ENCODE measurements around the gene EDC3.

Gene EDC3

DNA sequence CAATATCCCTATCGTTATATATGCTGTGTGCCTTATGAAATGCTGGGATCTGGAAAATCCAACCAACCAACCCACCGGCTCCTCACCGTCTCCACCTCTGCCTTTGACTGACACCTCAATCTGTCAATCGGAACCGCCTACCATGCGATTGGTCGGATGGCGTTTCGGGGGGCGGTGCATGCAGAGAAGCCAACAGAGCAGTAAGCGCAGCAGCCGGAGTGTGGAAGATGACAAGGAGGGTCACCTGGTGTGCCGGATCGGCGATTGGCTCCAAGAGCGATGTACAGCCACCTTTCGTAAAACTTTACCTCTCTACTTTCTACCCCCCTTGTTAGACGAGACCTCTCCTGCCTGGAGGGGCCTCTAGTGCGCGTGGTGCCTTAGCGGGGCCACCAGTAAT lies 73.9 kb downstream of the EDC3 start:
- DNase-seq, result no peak

DNA sequence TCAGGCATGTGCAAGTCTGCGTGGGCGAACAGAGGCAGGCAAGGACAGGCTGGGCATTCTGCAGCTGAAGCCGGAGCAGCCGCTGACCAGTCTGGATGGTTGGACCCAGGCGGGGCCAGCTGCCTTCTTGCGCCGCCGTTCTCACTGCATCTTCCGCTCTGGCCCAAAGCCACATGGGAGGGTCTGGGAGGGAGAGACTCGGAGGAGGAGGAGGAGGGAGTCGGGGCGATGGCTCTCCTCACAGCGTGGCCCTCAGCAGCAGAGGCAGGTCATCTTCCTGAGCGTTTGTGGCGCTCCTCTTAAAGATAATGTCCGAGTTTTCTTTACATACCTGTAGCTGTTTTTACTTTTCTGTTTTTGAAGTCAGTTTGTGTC lies 74.3 kb downstream of the EDC3 start:
- DNase-seq, result no peak

DNA sequence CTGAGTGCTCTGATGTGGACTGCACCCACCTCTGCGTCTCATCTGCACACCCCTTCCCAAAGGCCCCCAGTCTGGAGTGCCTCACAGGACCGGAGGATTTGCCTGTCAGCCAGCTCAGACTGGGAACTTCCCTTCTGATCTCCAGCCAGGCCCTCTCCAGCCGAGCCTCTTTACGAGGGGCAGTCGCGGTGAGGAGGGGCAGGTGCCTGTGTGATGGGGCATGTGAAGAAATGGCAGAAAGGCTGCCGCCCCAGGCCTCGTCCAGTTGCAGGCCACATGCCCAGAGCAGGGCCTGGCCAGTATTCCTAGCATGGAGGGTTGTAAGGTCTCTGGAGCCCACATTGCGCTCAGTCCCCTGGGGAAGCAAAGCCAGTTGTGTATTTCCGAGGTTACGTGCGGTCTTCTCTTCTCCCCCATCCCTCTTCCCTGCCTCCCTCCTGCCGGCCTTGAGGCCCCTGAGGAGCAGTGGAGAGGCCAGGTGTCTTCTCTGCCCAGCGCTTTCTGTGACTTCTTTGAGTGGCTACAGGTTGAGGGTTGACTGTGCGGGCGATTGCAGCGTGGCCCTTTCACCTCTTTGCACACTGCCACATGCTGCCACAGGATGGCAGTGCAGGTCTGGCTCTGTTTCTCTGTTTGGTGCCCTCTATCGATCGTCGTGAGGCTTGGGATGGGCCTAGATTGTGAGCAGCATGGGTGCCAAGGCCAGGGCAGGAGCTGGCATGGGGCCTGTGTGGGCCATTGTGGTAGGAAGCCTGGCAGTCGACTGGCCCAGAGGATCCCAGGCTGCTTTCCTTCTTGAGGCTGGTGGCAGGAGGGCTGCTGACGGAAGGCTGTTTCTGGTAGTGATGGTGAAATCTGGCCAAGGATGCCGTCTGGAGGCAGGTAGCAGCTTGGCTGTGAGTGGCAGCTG lies 74.9 kb downstream of the EDC3 start:
- DNase-seq, result peak; percentile 71 to 72

DNA sequence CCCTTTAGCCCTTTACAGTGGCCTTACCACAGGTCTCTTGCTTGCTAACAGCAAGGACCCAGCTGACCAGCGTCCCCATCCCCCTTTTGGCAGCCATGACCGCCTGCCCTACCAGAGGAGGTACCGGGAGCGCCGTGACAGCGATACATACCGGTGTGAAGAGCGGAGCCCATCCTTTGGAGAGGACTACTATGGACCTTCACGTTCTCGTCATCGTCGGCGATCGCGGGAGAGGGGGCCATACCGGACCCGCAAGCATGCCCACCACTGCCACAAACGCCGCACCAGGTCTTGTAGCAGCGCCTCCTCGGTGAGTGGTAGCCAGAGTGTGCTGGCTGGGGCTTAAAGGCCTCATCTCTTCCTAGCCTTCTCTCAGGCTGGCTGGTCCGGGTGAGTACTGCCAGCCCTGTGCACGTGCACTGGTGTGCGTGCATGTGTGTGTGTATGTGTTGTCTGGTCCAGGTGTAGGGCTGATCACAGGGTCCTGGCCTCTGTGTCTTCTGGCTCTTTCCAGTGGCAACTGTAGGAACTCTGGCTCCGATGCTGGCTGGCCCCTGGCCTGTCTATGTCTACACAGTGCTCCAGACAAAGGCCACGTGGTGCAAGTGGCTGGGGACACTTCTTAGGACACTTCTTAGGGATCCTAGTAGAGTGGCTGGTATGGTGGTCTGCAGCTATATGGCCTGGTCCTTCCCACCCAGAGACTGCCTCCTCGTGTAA lies 75.7 kb downstream of the EDC3 start:
- no peak for DNase-seq

DNA sequence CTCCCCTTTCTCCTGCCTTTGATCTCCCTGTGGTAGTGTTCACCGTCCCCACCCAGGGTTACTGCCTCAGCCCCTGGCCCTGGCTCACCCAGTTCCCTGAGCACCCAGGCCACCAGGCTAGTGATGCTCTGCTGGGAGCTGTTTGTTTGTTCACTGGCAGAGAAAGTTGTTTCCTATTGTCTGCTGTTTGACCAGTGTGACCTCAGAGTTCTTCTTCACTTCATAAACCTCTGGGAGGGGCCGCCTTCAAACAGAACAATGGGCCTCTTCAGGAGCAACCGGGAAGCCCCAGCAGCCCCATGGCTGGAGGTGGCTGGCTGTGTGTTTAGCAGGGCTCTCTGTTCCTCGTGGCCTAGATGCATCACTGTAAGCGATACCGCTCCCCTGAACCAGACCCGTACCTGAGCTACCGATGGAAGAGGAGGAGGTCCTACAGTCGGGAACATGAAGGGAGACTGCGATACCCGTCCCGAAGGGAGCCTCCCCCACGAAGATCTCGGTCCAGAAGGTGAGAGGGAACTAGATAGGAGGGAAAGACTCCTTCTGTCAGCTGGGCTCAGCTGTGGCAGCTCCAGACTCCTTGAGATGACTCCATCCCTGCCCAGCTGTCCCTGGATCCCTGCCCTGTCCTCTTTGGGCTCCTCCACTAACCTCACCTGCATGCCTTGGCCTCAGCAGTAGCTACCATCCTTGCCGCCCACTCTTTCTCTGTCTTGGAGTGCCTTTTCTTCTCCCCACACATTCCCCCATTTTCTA lies 76.8 kb downstream of the EDC3 start:
- no peak for DNase-seq

DNA sequence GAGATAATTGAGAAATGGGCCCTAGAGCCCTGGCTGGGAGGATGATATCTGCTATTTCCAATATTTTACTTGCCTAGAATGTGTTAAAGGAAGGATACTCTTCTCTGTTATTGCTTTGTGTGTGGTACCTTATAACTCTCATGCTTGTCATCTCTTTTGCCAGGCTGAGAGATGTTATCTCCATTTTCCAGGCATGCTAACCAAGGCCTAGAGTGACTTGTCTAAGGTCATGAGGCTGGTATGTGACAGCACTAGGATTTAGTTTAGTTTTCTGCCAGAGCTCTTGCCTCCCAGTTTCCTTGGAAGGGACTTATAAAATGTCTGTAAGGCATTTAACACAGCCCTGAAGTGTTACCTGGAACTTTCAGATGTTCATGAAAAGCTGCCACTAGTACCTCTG lies 78.8 kb downstream of the EDC3 start:
- no peak for DNase-seq

DNA sequence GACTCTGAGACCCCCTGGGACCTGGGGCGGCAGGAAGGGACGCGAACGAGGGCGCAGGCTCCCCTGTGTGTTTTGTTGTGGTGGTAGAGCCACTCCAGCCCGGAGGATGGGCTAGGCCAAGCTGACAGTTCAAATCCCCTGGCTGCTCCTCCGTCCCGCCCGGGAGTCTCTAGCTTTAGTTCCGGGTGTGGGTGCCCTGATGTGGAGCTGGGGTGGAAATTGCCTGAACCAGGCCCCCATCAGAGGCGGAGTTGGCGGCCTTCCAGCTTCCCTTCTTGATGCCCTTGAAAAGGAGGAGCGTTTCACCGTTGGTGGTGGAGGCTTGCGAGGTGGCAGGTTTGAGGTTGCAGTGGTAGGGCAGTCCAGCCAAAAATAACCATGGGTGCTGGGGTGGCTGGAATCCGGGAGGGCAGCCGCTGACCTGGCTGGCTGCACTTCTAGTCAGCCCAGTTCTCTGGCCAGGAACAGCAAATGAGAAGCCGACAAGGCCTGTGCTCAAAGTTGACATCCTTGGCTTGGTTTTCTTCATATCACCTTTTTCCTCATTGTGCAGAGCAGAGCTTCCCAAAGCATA lies 79.4 kb downstream of the EDC3 start:
- peak; percentile 61 to 65 for DNase-seq

DNA sequence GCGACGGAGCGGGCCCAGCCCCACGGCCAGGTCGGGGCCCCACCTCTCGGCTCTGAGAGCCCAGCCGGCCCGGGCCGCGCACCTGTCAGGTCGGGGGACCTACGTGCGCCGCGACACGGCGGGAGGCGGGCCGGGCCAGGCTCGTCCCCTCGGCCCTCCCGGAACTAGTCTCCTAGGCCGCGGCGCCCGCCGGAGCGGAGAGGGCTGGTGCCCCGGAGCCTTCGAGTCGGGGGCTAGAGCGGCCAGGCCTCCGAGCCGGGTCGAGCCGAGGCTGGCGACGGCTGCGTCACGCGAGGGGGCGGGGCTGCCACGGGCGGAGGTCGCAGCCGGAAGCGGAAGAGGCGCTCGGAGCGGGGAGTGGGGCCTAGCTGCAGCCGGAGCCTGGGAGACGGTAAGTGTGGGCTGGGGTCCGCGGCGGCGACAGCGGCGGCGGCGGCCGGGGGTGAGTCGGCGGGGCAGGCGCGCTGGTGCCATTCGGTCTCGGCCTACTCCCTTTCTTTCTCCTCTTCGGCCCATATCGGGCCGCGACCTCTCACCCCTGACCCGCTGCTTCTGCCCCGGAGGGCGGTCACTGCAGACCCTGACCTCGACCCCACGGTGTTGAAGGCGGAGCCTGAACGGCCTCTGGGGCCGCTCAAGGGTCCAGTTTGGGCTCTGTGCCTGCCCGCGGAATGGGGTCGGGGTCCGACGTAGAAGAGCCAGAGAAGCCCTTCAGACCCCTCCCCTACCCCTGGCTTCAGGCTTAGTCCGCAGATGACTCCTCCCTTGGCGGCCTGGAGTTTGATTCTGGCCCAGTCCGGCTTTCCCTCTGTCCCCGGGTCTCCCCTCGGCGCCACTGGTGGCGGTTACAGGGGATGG lies 80.1 kb downstream of the EDC3 start, which contains the start of gene CLK3:
Gene CLK3, plus strand, starts transcription at position 329 of the 858 bp plus-strand sequence. CDS start 3,361 bp downstream, outside the sequence.
- DNase-seq, result peak; percentile 92 to 93

DNA sequence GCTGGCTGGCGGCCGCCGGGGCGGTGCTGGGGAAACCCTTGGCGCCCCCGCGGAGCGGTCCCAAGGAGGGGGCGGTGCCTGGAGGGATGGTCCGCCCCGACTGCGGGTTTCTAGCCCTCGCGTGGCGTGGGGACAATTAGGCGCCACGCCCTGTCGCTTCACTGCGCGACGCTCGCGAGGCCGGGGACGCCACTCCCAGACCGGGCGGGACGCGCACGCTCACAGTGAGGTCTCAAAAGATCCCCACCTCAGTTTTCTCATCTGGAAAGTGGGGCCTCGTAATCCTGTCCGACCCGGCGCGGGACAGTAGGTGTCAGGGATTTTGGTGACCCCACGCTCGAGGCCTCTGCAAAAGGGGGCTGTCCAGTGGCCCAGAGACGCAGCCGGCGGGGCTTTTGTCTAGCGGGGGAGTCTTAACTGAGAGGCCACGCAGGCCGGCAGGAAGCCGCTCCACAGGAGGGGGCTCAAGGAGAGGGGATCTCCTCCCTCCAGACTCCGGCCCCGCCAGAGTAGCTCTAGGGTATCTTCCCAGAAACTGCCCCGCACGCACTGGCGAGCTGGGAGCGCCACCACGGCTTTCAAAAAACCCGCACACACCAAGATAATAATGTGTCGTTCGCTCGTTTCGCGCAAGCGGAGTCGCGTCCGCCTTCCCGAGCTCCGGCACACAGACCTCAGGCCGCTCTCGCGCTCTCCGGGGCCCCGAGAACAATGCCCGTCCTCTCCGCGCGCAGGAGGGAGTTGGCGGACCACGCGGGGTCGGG lies 80.9 kb downstream of the EDC3 start:
- DNase-seq, result peak; percentile 86 to 88

DNA sequence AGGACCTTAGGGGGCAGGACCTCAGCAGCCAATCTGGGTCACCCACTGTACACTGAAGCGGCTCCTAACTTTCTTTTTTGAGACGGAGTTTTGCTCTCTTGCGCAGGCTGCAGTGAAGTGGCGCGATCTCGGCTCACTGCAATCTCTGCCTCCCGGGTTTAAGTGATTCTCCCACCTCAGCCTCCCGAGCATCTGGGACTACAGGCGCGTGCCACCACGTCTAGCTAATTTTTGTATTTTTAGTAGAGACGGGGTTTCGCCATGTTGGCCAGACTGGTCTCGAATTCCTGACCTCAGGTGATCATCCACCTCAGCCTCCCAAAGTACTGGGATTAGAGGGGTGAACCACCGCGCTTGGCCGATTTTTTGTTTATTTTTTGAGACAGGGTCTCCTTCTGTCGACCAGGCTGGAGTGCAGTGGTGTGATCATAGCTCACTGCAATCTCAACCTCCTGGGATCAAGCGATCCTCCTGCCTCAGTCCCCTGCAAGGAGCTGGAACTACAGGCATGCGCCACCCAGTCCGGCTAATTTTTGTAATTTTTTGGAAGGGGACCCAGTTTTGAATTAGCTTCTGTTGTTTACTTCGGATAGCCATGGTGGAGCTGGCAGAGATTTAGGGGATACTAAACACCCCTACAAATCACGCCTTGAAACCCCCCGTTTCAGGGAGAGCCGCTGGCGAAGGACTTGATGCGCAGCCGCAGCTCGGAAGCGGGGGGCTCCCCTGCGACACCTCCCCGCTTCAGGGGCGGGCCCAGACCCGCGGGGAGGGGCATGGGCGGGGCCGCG lies 81.7 kb downstream of the EDC3 start:
- no peak for DNase-seq

DNA sequence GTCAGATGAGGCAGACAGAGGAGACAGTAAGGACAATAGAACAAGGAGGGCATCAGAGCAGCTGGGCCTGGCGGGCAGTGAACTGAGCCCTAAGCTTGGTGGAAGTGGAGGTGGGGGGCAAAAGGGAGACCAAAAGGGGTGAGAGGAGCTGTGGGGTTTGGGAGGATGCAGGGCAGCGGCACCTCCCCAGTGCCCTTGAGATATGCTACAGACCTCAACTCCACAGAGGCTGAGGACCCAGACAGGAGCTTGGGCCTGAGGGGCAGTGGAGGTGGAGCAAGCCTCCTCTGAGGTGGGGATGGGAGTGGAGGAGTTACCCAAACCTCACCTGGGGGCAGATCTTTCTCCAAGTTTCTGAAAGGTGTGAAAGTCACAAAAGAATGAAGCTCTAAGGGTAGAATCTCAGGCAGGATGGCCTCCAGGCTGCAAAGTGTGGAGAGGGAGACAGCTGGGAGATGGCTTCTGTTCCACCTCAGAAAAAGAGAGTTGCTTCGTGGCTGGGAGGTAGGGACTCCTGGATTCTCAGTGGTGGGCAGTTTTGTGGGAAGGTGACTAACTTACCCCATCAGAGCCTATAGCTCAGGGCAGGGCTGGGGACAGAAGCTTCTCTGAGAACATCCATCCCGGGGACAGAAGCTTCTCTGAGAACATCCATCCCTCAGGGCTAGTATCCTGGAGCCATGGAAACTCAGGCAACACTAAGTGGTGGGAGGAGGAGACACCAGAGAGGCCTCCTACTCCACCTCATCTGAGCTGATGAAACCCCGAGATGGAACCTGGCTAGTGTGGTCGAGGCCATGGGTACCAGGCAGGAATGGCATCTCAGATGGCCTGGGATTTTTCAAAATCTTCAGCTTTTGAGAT lies 82.5 kb downstream of the EDC3 start:
- DNase-seq, result no peak

DNA sequence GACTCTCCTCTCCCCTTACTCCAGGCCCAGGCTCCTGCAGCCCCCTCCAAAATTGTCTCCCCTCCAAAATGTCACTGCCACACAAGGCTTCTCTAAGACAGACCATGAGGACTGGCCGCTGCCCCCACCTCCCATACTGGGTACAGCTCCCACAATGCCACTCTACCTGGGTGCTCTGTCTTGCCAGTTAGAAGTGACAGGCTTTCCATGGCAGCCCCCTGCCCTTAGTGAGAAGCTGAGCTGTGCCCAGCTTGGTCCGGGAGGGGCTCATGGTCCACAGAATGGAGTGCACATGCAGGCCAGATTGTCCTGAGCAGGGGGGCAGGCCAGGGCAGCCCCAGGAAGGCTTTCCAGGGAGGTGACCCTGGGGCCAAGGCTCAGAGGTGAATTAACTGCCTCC lies 83.1 kb downstream of the EDC3 start:
- no peak for DNase-seq

DNA sequence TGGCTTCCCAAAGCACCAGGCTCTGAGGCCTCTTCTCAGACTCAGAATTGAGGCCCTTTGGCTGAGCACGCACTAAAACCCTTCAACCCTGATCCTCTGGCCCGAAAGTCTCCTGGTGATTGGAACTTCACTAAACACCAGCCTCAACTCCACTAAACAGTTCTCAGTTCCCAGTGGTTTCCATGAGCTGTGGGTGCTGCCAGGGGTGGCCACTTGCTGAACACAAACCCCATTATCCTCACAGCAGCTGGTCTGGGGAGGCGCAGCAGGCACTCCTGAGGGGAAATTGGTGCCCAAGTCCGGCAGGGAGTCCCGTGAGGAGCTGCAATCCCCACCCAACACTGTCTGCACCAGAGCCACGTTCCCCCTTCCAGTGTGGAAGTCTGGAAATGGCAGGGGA lies 84.0 kb downstream of the EDC3 start:
- DNase-seq, result no peak

DNA sequence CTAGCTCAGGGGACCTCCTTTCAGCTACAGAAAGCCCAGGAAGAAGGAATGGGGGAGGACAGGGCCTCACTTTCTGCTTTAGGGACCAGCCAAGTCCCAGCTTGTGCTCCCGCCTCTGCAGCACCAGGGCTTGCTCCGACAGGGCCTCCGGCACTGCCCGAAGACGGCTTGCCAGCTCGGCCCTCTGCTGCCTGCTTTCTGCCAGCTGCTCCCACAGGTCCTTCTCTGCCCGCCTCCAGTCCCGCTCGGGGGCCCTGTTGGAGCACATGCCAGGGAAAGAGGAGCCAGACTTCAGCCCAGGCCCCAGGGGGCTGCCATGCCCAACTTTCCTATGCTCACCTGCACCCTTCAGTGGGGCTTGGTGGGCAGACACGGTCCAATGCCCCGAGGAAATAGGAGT lies 84.5 kb downstream of the EDC3 start:
- no peak for DNase-seq

DNA sequence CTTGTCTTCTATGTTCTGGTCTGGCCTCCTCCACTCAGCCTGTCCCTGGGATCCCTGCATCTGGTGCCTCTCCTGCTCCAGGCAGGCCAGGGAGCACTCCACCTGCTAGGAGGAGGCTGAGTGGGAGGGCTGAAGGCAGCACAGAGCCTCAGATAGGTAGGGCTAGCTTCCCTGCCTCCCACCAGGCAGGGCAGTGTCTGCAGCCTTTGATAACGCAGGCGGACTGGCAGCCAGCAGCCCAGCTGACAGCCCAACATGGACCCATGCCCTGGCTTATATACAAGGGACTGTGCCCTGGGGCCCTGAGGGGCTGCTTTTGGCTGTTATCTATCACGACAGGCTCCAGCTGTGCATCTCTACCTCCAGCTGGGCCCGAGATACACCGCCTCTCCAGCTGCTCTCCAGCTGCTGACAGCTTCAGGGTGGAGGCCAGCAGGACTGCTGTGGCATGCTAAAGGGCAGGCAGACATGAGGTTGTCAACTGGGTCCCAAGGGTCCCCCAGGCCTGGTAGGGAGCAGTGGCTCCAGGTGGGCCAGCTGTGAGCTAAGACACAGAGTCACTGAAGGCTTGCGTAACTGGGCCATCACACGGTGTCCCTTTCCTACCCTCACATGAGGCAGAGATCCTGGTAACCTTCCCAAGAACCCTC lies 85.4 kb downstream of the EDC3 start:
- DNase-seq, result no peak

DNA sequence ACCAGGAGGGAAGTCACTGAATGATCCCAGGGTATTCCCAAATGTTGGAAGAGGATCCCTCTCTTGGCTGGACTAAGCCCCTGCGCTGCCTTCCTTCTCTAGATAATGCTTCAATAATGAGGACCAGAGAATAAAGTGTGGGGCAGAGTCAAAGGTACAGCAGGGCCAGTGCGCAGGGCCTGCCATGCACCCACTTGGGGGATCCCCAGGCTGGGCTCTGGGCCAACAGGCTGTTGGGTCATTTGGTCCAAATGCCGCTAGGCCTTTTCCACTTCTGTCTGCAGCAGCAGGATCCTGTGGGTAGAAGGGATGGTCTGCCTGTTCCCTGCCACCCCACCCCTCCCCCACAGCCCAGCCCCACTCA lies 85.9 kb downstream of the EDC3 start:
- no peak for DNase-seq

DNA sequence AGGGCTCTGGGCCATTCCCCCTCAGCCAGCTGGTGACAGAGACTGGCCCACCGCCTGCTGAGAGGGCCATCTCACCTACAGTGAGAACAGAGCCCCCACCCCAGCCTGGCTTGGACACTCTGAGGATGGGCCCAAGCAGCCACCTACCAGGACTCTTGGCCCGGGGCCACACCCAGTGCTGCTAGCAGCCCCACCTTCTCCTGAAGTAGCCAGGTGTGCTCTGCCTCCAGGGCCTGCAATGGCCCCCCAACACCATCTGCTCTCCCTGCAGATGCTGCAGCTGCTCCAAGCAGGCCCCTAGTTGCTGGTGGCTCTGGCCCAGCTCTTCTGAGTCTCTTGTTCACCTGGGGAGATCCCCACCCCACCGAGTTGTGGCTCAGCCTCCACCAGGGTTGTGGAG lies 87.0 kb downstream of the EDC3 start:
- no peak for DNase-seq

DNA sequence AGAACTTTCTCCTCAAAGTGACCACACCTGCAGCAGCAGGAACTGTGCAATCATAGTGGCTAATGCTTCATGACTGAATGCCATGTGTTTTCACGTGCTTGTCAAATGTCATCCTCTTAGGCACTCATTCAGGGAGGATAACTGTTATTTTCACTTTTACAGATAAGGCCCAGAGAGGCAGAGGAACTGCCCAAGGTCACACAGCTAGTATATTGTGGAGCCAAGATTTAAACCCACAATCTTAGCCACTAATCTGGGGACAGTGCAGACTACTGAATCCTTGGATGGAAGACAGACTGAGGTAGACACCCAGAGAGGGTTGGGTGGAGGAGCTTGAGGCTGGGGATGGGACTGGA lies 90.1 kb downstream of the EDC3 start:
- DNase-seq, result no peak

Data from activated CD4-positive, alpha-beta T cell treated with anti-CD3 and anti-CD28 coated beads, Interleukin-2, amount 50 U/mL, for 4 hours (primary cell).